Calu3 (cell line): ENCODE results near the gene PPP4R3A. TPM values are rescaled to one million over a fixed set of nuclear protein-coding genes. Genes with fewer than 3 reads are reported as not detected.

Experiments used
- BruUV-seq: library from RNA; stranded (reverse); fragments of 400-500 nt; replicated peaks from 2 replicates; lab custom pipeline; 2021; lab: Mats Ljungman, UMichigan
- CTCF ChIA-PET: fragments of 300-600 bp; sonication (Branson Sonifier 250); formaldehyde crosslinking; loops from one replicate; lab custom pipeline; 2022; ENCODE audit warnings: antibody characterized with exemption; lab: Charles Lee
- DNase-seq: peaks from one replicate; pipeline ENCODE4 v3.0.0; 2022
- H3K27ac Mint-ChIP-seq: one replicate; pipeline ENCODE4 v1.8.0; 2022; ENCODE audit warnings: mixed read lengths; ENCODE audit not compliant: unreplicated experiment
- H3K27me3 Mint-ChIP-seq: one replicate; pipeline ENCODE4 v1.8.0; 2022; ENCODE audit warnings: mixed read lengths; ENCODE audit not compliant: unreplicated experiment
- H3K36me3 Mint-ChIP-seq: one replicate; pipeline ENCODE4 v1.8.0; 2022; ENCODE audit warnings: mild to moderate bottlenecking, moderate library complexity, mixed read lengths; ENCODE audit not compliant: insufficient read depth, unreplicated experiment
- H3K4me1 Mint-ChIP-seq: one replicate; pipeline ENCODE4 v1.8.0; 2022; ENCODE audit warnings: mild to moderate bottlenecking, low read depth, mixed read lengths; ENCODE audit not compliant: unreplicated experiment
- H3K4me3 Mint-ChIP-seq: one replicate; pipeline ENCODE4 v1.8.0; 2022; ENCODE audit warnings: mild to moderate bottlenecking, low read depth, moderate library complexity, mixed read lengths; ENCODE audit not compliant: unreplicated experiment
- H3K9me3 Mint-ChIP-seq: one replicate; pipeline ENCODE4 v1.8.0; 2022; ENCODE audit warnings: low read depth, mixed read lengths; ENCODE audit not compliant: unreplicated experiment
- intact Hi-C: fragments of 100-400 bp; cut with micrococcal nuclease; formaldehyde crosslinking; loops from one replicate; pipeline ENCODE4 v1.10.0; 2022; ENCODE audit not compliant: unreplicated experiment
- total RNA-seq: library from RNA; stranded (reverse); gene quantifications from 2 replicates; pipeline ENCODE4 v1.2.3, GENCODE V29; 2022
- TF ChIP-seq, protein P1 (sequence below): fragments of 200-600 bp; IDR thresholded peaks from one replicate; pipeline ENCODE4 v1.8.0; 2022; ENCODE audit warnings: antibody characterized with exemption; ENCODE audit not compliant: unreplicated experiment

Gene PPP4R3A
- total RNA-seq, 1 experiment from 2014 or later, result 82.2 TPM

- TF ChIP-seq, protein P1, sequence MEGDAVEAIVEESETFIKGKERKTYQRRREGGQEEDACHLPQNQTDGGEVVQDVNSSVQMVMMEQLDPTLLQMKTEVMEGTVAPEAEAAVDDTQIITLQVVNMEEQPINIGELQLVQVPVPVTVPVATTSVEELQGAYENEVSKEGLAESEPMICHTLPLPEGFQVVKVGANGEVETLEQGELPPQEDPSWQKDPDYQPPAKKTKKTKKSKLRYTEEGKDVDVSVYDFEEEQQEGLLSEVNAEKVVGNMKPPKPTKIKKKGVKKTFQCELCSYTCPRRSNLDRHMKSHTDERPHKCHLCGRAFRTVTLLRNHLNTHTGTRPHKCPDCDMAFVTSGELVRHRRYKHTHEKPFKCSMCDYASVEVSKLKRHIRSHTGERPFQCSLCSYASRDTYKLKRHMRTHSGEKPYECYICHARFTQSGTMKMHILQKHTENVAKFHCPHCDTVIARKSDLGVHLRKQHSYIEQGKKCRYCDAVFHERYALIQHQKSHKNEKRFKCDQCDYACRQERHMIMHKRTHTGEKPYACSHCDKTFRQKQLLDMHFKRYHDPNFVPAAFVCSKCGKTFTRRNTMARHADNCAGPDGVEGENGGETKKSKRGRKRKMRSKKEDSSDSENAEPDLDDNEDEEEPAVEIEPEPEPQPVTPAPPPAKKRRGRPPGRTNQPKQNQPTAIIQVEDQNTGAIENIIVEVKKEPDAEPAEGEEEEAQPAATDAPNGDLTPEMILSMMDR, result no peak
- no peak for DNase-seq
- CTCF ChIA-PET, result no interaction called here
- BruUV-seq, result no TSS peak
- Mint-ChIP-seq H3K4me1 (peaks cover 15% of the 10 kb centered on the region), H3K27me3 (no peaks in the 10 kb centered on the region), H3K9me3 (no peaks in the 10 kb centered on the region), H3K27ac (no peak overlapping the region), H3K4me3 (no peak overlapping the region), H3K36me3 (peaks cover 10% of the 10 kb centered on the region)
- intact Hi-C loops, result no loop called here
Measured at GRCh38 chr14:91493169-91493568, 16.9 kb downstream of the PPP4R3A start.

DNA sequence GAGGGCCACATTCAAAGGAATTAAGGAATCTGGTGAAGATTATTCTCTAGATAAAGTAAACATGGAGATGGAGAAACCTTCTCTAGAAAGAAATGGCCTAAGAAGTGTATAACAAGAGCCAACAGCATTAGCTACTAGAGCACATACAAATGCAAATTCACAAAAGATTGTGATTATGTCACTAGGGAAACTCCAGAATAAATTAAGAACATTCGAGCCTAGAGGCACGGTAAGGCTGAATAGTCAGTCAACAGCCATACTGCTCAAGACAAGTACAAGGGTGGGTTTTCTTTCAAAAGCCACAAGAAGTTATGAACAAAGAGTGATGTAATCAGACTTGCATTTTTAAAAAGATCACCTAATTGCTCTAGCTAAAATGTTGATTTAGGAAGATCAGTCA, 25.4 kb downstream of the PPP4R3A start:
- Mint-ChIP-seq H3K27ac (no peak overlapping the region), H3K9me3 (no peaks in the 10 kb centered on the region), H3K4me1 (peaks cover 10% of the 10 kb centered on the region), H3K27me3 (no peaks in the 10 kb centered on the region), H3K4me3 (no peak overlapping the region), H3K36me3 (peaks cover 48% of the 10 kb centered on the region)
- BruUV-seq, result no TSS peak
- intact Hi-C loops, result no loop called here
- DNase-seq, result no peak
- TF ChIP-seq, protein P1, result no peak
- CTCF ChIA-PET, result no interaction called here

DNA sequence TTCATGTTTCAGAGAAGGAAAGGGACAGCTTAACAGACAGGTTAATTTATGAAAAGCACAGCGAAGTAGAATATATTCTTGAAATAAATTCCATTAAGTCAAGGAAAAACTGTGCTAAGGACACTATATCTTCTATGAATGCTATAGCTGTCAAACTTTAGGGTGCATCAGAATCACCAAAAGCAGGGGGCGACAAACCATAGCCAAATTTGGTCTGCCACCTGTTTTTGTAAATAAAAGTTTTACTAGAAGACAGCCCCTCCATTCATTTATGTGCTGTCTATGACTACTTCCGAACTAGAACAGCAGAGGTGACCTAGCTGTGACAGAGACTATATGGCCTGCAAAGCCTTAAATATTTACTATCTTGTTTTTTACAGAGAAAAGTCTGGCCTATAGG, 25.9 kb downstream of the PPP4R3A start:
- DNase-seq, result no peak
- intact Hi-C loops, result no loop called here
- CTCF ChIA-PET, result no interaction called here
- TF ChIP-seq, protein P1, result no peak
- BruUV-seq, result no TSS peak
- Mint-ChIP-seq H3K4me1 (peaks cover 10% of the 10 kb centered on the region), H3K27ac (peak overlapping the region; percentile 24), H3K4me3 (no peak overlapping the region), H3K36me3 (peaks cover 47% of the 10 kb centered on the region), H3K27me3 (no peaks in the 10 kb centered on the region), H3K9me3 (no peaks in the 10 kb centered on the region)

DNA sequence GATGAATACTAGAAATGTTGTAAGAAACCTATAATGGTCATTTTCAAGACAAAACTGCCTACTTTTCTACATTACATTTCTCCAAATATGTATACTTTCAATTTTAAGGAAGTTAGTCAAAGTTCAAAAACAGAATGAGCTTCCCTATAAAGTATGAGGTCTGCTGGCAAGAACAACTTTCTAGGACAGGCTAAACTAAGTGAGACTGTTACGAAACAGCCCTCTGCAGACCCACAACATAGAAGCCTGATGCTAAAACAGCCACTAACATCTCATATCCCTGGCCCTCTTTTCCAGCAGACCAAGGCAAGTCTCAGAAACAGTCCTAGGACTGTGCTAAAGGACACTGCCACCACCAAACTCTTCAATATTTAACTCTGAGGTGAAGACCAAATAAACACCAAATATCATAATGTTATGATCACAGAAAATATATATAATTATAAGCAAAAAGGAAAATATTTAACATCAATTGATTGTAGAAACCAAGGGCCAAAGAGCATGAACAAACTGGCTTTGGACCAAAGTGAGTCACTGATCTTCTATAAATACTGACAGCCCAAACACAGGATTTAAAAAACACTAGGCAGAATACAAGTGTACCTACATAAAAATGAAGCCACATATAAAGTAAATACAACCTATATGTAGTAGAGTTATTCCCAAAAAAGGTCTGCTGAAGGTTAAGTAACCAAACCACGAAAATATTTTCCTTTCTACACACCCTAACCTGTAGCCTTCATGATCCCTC, 27.7 kb downstream of the PPP4R3A start:
- CTCF ChIA-PET, result no interaction called here
- no peak overlapping the region for H3K27ac Mint-ChIP-seq
- intact Hi-C loops, result no loop called here

More for the DNA sequence above, 27.7 kb downstream of the PPP4R3A start:
- no peak for DNase-seq
- no peak overlapping the region for H3K4me3 Mint-ChIP-seq
- H3K27me3 Mint-ChIP-seq, result no peaks in the 10 kb centered on the region
- no peaks in the 10 kb centered on the region for H3K9me3 Mint-ChIP-seq
- TF ChIP-seq, protein P1, result no peak
- H3K36me3 Mint-ChIP-seq, result peaks cover 47% of the 10 kb centered on the region
- BruUV-seq, result no TSS peak
- H3K4me1 Mint-ChIP-seq, result peaks cover 10% of the 10 kb centered on the region
